Liver (tissue), 9 donors: ENCODE results near the gene DCDC2C. TPM values are rescaled to one million over a fixed set of nuclear protein-coding genes. Genes with fewer than 3 reads are reported as not detected.

ENCODE experiments used
- DNase-seq: peaks from one replicate; pipeline ENCODE4 v3.0.0-alpha.2; 2017; ENCODE audit warnings: low spot score
- H3K27ac ChIP-seq, 2 donors: one replicate each; pipeline ENCODE4 v1.7.0; 2013; ENCODE audit warnings: inconsistent platforms in 2 of 2, low read length in 2 of 2, control low read depth in 1 of 2, low read depth in 1 of 2, mild to moderate bottlenecking in 1 of 2
- H3K27me3 ChIP-seq, 4 donors: one replicate each; pipeline versions ENCODE4 v1.6.1 to v1.7.0; 2013; ENCODE audit warnings: low read length in 3 of 4, inconsistent platforms in 1 of 4, mild to moderate bottlenecking in 1 of 4, moderate library complexity in 1 of 4; ENCODE audit not compliant: control insufficient read depth in 4 of 4, insufficient read depth in 4 of 4
- H3K36me3 ChIP-seq, 4 donors: one replicate each; pipeline versions ENCODE4 v1.6.1 to v1.7.0; 2013; ENCODE audit warnings: low read length in 3 of 4, mild to moderate bottlenecking in 3 of 4, low read depth in 1 of 4, moderate library complexity in 1 of 4; ENCODE audit not compliant: control insufficient read depth in 4 of 4, insufficient read depth in 3 of 4
- H3K4me1 ChIP-seq, 4 donors: one replicate each; pipeline versions ENCODE4 v1.6.1 to v1.7.0; 2013; ENCODE audit warnings: low read length in 3 of 4, mild to moderate bottlenecking in 3 of 4, moderate library complexity in 1 of 4; ENCODE audit not compliant: control insufficient read depth in 4 of 4, insufficient read depth in 4 of 4
- H3K4me3 ChIP-seq, 3 donors: one replicate each; pipeline versions ENCODE4 v1.6.1 to v1.7.0; 2013; ENCODE audit warnings: low read length in 3 of 3, control low read depth in 1 of 3, low read depth in 1 of 3, mild to moderate bottlenecking in 1 of 3
- H3K9ac ChIP-seq, 2 donors: one replicate each; pipeline ENCODE4 v1.7.0; 2013; ENCODE audit warnings: low read length in 2 of 2, mild to moderate bottlenecking in 2 of 2, moderate library complexity in 2 of 2, control low read depth in 1 of 2, low read depth in 1 of 2
- H3K9me3 ChIP-seq, 4 donors: one replicate each; pipeline versions ENCODE4 v1.6.1 to v1.7.0; 2013; ENCODE audit warnings: low read length in 3 of 4; ENCODE audit not compliant: control insufficient read depth in 4 of 4
- ATF3 ChIP-seq: IDR thresholded peaks from 2 replicates; pipeline ENCODE4 v1.6.1; 2016; ENCODE audit warnings: antibody characterized with exemption
- CTCF ChIP-seq: fragments of 150-350 bp; IDR thresholded peaks from 2 replicates; pipeline ENCODE4 v1.5.1; 2017; ENCODE audit warnings: improper control_type of control experiment, low read depth, low read length; ENCODE audit not compliant: missing input control
- EGR1 ChIP-seq, 2 donors: IDR thresholded peaks; 2 replicates each; pipeline ENCODE4 v1.6.1; 2016 to 2018; ENCODE audit warnings: antibody characterized with exemption in 2 of 2, low read depth in 2 of 2
- FOXA1 ChIP-seq: IDR thresholded peaks from 2 replicates; pipeline ENCODE4 v1.6.1; 2016; ENCODE audit warnings: antibody characterized with exemption
- FOXA2 ChIP-seq: IDR thresholded peaks from 2 replicates; pipeline ENCODE4 v1.6.1; 2016; ENCODE audit warnings: antibody characterized with exemption
- GABPA ChIP-seq, 2 donors: IDR thresholded peaks in 1 of 2; conservative IDR thresholded peaks in 1 of 2; 2 replicates each; pipeline ENCODE4 v1.6.1; 2016; ENCODE audit warnings: antibody characterized with exemption in 2 of 2, mild to moderate bottlenecking in 1 of 2, moderate library complexity in 1 of 2
- HNF4A ChIP-seq, 2 donors: conservative IDR thresholded peaks; 2 replicates each; pipeline ENCODE4 v1.6.1; 2016; ENCODE audit warnings: antibody characterized with exemption in 2 of 2, mild to moderate bottlenecking in 2 of 2
- HNF4G ChIP-seq: IDR thresholded peaks from 2 replicates; pipeline ENCODE4 v1.6.1; 2016; ENCODE audit warnings: antibody characterized with exemption
- JUND ChIP-seq, 2 donors: IDR thresholded peaks; 2 replicates each; pipeline ENCODE4 v1.6.1; 2016; ENCODE audit warnings: antibody characterized with exemption in 2 of 2
- MAX ChIP-seq: IDR thresholded peaks from 2 replicates; pipeline ENCODE4 v1.6.1; 2016; ENCODE audit warnings: antibody characterized with exemption
- NR2F2 ChIP-seq: IDR thresholded peaks from 2 replicates; pipeline ENCODE4 v1.6.1; 2016; ENCODE audit warnings: antibody characterized with exemption
- RAD21 ChIP-seq, 2 donors: IDR thresholded peaks; 2 replicates each; pipeline ENCODE4 v1.6.1; 2016; ENCODE audit warnings: antibody characterized with exemption in 2 of 2, mild to moderate bottlenecking in 2 of 2
- RXRA ChIP-seq, 2 donors: IDR thresholded peaks; 2 replicates each; pipeline ENCODE4 v1.6.1; 2017 to 2018; ENCODE audit warnings: antibody characterized with exemption in 2 of 2, mild to moderate bottlenecking in 1 of 2
- SP1 ChIP-seq: IDR thresholded peaks from 2 replicates; pipeline ENCODE4 v1.6.1; 2018; ENCODE audit warnings: antibody characterized with exemption, mild to moderate bottlenecking
- YY1 ChIP-seq: IDR thresholded peaks from 2 replicates; pipeline ENCODE4 v1.6.1; 2016; ENCODE audit warnings: antibody characterized with exemption, mild to moderate bottlenecking
- ZBTB33 ChIP-seq: IDR thresholded peaks from 2 replicates; pipeline ENCODE4 v1.6.1; 2016; ENCODE audit warnings: antibody characterized with exemption
- WGBS: extraction: QIAGEN DNeasy Blood & Tissue Kit; methylation state at CpG from one replicate; pipeline ENCODE4 v1.1.7; 2013; 5-methylcytosine and 5-hydroxymethylcytosine counted together
- polyA plus RNA-seq, 2 donors: library from polyadenylated mRNA; stranded (reverse) in 1 of 2; unstranded in 1 of 2; fragments of 200-250 nt in 1 of 2; fragments of >200 nt in 1 of 2; fragmentation: Nextera tagmentation in 1 of 2; extraction: Ambion mirVana in 1 of 2; gene quantifications; one replicate each; pipeline versions ENCODE4 v1.2.1 to v1.2.3, GENCODE V29; 2013 to 2015
- total RNA-seq, 2 donors: library from RNA; depleted of rRNA; stranded (reverse); fragments of >200 nt; gene quantifications; one replicate each; pipeline ENCODE4 v1.2.3, GENCODE V29; 2014
- TF ChIP-seq, protein P1 (sequence below): IDR thresholded peaks from 2 replicates; pipeline ENCODE4 v1.6.1; 2016; ENCODE audit warnings: antibody characterized with exemption, mild to moderate bottlenecking
- donor health status: healthy.
- donor health status: healthy.
- donor health status: healthy.
- donor health status: healthy.
- donor health status: healthy.

DCDC2C gene
- total and polyA plus RNA-seq, 4 donors: not detected

- TF ChIP-seq, protein P1, sequence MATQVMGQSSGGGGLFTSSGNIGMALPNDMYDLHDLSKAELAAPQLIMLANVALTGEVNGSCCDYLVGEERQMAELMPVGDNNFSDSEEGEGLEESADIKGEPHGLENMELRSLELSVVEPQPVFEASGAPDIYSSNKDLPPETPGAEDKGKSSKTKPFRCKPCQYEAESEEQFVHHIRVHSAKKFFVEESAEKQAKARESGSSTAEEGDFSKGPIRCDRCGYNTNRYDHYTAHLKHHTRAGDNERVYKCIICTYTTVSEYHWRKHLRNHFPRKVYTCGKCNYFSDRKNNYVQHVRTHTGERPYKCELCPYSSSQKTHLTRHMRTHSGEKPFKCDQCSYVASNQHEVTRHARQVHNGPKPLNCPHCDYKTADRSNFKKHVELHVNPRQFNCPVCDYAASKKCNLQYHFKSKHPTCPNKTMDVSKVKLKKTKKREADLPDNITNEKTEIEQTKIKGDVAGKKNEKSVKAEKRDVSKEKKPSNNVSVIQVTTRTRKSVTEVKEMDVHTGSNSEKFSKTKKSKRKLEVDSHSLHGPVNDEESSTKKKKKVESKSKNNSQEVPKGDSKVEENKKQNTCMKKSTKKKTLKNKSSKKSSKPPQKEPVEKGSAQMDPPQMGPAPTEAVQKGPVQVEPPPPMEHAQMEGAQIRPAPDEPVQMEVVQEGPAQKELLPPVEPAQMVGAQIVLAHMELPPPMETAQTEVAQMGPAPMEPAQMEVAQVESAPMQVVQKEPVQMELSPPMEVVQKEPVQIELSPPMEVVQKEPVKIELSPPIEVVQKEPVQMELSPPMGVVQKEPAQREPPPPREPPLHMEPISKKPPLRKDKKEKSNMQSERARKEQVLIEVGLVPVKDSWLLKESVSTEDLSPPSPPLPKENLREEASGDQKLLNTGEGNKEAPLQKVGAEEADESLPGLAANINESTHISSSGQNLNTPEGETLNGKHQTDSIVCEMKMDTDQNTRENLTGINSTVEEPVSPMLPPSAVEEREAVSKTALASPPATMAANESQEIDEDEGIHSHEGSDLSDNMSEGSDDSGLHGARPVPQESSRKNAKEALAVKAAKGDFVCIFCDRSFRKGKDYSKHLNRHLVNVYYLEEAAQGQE: no peak
- no peak for TF ChIP-seq RAD21 (IDR thresholded peaks at IDR 0.05)
Observed at GRCh38 chr2:3871002-3871401, 167.6 kb downstream of the DCDC2C start (continued).

DNA sequence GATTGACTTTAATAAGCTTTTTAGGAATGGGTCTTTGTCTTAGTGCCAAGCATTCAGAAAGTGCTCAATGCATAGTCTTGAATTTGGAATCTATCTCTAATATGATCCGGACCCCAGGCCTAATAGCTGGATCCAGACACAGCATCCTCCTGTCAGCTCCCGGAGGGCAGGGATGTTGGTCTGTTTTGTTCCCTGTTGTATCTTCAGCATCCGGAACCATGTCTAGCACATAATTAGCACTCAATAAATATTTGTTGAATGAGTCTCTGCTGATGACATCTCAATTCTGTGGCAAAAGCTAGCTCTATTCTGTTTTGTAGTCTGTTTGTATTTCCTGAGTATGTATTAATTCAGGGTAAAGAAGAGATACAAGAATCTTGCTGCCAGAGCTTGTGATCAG, 169.1 kb downstream of the DCDC2C start:
- Histone ChIP-seq H3K36me3 (no peaks in the 10 kb centered on the region), H3K9ac (no peak overlapping the region), H3K9me3 (peaks cover 0 to 4% (median 0%) of the 10 kb centered on the region in 4 donors), H3K27ac (no peak overlapping the region), H3K27me3 (no peaks in the 10 kb centered on the region), H3K4me1 (no peaks in the 10 kb centered on the region), H3K4me3 (no peak overlapping the region)
- no peak for TF ChIP-seq FOXA1
- no peak for TF ChIP-seq ATF3
- TF ChIP-seq MAX: no peak
- no peak for TF ChIP-seq HNF4A (conservative IDR thresholded peaks at IDR 0.05)
- TF ChIP-seq HNF4G: no peak
- no peak for TF ChIP-seq RXRA (IDR thresholded peaks at IDR 0.05)
- no peak for TF ChIP-seq NR2F2
- no peak for TF ChIP-seq JUND (IDR thresholded peaks at IDR 0.05)
- no peak for TF ChIP-seq RAD21 (IDR thresholded peaks at IDR 0.05)
- no peak for TF ChIP-seq GABPA (IDR thresholded peaks at IDR 0.05 in 1 of 2, conservative IDR thresholded peaks at IDR 0.05 in 1 of 2)
- no peak for TF ChIP-seq FOXA2
- no peak for TF ChIP-seq ZBTB33
- TF ChIP-seq CTCF: no peak
- TF ChIP-seq SP1: no peak
- no peak for TF ChIP-seq YY1
- no peak for TF ChIP-seq EGR1 (IDR thresholded peaks at IDR 0.05; ENCODE audit: low read depth in 2 of 2)
- TF ChIP-seq, protein P1: no peak
- 86% methylated on average over 3 of the region's 3 CpGs for WGBS
- DNase-seq: no peak
